ENCODE data around the gene ATG4A.

DNA sequence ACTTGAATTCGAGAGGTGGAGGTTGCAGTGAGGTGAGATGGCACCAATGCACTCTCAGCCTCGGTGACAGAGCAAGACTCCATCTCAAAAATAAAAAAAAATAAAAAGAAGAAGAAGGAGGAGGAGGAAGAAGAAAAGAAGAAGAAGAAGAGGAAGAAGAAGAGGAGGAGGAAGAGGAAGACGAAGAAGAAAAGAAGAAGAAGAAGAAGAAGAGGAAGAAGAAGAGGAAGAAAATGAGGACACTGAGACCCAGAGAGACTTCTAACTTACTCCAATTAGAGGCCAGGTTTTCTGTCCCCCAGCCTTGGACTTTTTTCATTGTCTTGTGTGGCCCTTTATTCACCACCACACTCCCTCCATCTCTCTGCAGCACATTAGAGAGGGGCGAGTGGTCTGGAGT is 70.7 kb downstream of the ATG4A start:
- no peak for TF ChIP-seq POLR2A (IDR thresholded peaks at IDR 0.05)
- TF ChIP-seq, protein P1, sequence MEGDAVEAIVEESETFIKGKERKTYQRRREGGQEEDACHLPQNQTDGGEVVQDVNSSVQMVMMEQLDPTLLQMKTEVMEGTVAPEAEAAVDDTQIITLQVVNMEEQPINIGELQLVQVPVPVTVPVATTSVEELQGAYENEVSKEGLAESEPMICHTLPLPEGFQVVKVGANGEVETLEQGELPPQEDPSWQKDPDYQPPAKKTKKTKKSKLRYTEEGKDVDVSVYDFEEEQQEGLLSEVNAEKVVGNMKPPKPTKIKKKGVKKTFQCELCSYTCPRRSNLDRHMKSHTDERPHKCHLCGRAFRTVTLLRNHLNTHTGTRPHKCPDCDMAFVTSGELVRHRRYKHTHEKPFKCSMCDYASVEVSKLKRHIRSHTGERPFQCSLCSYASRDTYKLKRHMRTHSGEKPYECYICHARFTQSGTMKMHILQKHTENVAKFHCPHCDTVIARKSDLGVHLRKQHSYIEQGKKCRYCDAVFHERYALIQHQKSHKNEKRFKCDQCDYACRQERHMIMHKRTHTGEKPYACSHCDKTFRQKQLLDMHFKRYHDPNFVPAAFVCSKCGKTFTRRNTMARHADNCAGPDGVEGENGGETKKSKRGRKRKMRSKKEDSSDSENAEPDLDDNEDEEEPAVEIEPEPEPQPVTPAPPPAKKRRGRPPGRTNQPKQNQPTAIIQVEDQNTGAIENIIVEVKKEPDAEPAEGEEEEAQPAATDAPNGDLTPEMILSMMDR (IDR thresholded peaks at IDR 0.05), result no peak
